IMR-90 (cell line): ENCODE measurements around the gene NBPF12. TPM values are rescaled to one million over a fixed set of nuclear protein-coding genes. Genes with fewer than 3 reads are reported as not detected.

Experiments
- polyA plus RNA-seq, 3 experiments: library from polyadenylated mRNA; depleted of rRNA; stranded (reverse); fragments of >200 nt; gene quantifications; 2 replicates each; pipeline ENCODE4 v1.2.3, GENCODE V29; 2012; ENCODE audit warnings: low replicate concordance in 1 of 3
- total RNA-seq: library from RNA; depleted of rRNA; stranded (reverse); fragments of >200 nt; gene quantifications from 2 replicates; pipeline ENCODE4 v1.2.3, GENCODE V29; 2012; rRNA removed

NBPF12 gene
- total and polyA plus RNA-seq, 2 of the 4 experiments (the other 2 are of a cell fraction): 4.5 to 4.8 TPM

Other genes with a start within 250 kb of the NBPF12 start
- gene PRKAB2, start 234.1 kb downstream of the NBPF12 start, total RNA-seq: 8.4 and 10.6 TPM in 2 replicates
- 9.7 and 11.0 TPM in 2 replicates for gene PRKAB2, start 234.1 kb downstream of the NBPF12 start, polyA plus RNA-seq (2012; rRNA removed)